Measurements from ENCODE around the gene C4orf17.
"Not testable (repeated sequence)": the region's sequence is repeated elsewhere in the genome, so short reads cannot be mapped to it uniquely, and the experiment has no call there.

C4orf17 gene

GRCh38 chr4:99510721-99511120 lies at the start of gene C4orf17:
Gene C4orf17, plus strand, starts transcription at chr4:99511021. Its CDS starts 2,061 bp downstream, at chr4:99513082.
- no peak for DNase-seq

GRCh38 chr4:99461623-99462401 lies 49.0 kb upstream of the C4orf17 start:
- DNase-seq: no peak

GRCh38 chr4:99462875-99463464 lies 47.9 kb upstream of the C4orf17 start:
- peak; percentile 56 for DNase-seq

- DNase-seq: no peak
These were observed 47.3 kb upstream of the C4orf17 start for GRCh38 chr4:99463566-99463965.

GRCh38 chr4:99467887-99468286 lies 42.9 kb upstream of the C4orf17 start:
- DNase-seq: no peak

- no peak for DNase-seq
These were observed 41.9 kb upstream of the C4orf17 start for GRCh38 chr4:99468889-99469288.

- DNase-seq: no peak
These were observed 39.5 kb upstream of the C4orf17 start for GRCh38 chr4:99471349-99471748.

- no peak for DNase-seq
These were observed 38.9 kb upstream of the C4orf17 start for GRCh38 chr4:99471896-99472295.

GRCh38 chr4:99473131-99473530 lies 37.7 kb upstream of the C4orf17 start:
- no peak for DNase-seq

GRCh38 chr4:99483636-99484035 lies 27.2 kb upstream of the C4orf17 start:
- DNase-seq: no peak

GRCh38 chr4:99485212-99485611 lies 25.6 kb upstream of the C4orf17 start:
- DNase-seq: no peak

- DNase-seq: not testable (repeated sequence)
These were observed 24.2 kb upstream of the C4orf17 start for GRCh38 chr4:99486648-99487047.

GRCh38 chr4:99490286-99490685 lies 20.5 kb upstream of the C4orf17 start:
- no peak for DNase-seq

- DNase-seq: peak; percentile 50
These were observed 5.9 kb upstream of the C4orf17 start for GRCh38 chr4:99504804-99505502.

GRCh38 chr4:99506781-99507180 lies 4.0 kb upstream of the C4orf17 start:
- peak; percentile 42 for DNase-seq

GRCh38 chr4:99507349-99507748 lies 3.5 kb upstream of the C4orf17 start:
- DNase-seq: no peak

GRCh38 chr4:99507762-99508161 lies 3.1 kb upstream of the C4orf17 start:
- no peak for DNase-seq

GRCh38 chr4:99518601-99519295 lies 7.9 kb downstream of the C4orf17 start:
- DNase-seq: no peak

GRCh38 chr4:99529228-99529627 lies 18.4 kb downstream of the C4orf17 start:
- DNase-seq: no peak

GRCh38 chr4:99529956-99530355 lies 19.1 kb downstream of the C4orf17 start:
- no peak for DNase-seq

GRCh38 chr4:99534699-99535098 lies 23.9 kb downstream of the C4orf17 start:
- not testable (repeated sequence) for DNase-seq

- DNase-seq: no peak
These were observed 25.4 kb downstream of the C4orf17 start for GRCh38 chr4:99536271-99536670.

GRCh38 chr4:99536848-99537247 lies 26.0 kb downstream of the C4orf17 start:
- DNase-seq: peak; percentile 26
